Naive thymus-derived CD8-positive, alpha-beta T cell (primary cell): ENCODE measurements around the gene ALDH3A2. TPM values are rescaled to one million over a fixed set of nuclear protein-coding genes. Genes with fewer than 3 reads are reported as not detected.

Experiments used
- ATAC-seq, 2 donors: fragments of 150-1000 bp; cut with Tn5 transposase in 1 of 2; sonication (Bioruptor Pico), chemical (Tn5 transposase) in 1 of 2; 1 replicate in 1 of 2; 2 replicates in 1 of 2; pipeline ENCODE4 v1.10.0; 2021; ENCODE audit warnings: mild to moderate bottlenecking in 2 of 2, moderate library complexity in 2 of 2
- POLR2A ChIA-PET: fragments of 350-600 bp; sonication (Branson Sonifier 250); formaldehyde crosslinking; loops from one replicate; lab custom pipeline; 2021; ENCODE audit warnings: antibody characterized with exemption; lab: Charles Lee
- DNase-seq, 10 donors: peaks; one replicate each; pipeline versions ENCODE4 v3.0.0 to v3.0.0-alpha.2; 2020 to 2022
- H3K27ac Mint-ChIP-seq, 10 donors: one replicate each; pipeline ENCODE4 v1.8.0; 2020 to 2022; ENCODE audit warnings: mild to moderate bottlenecking in 10 of 10, mixed read lengths in 10 of 10, moderate library complexity in 4 of 10, inconsistent platforms in 1 of 10
- H3K27me3 Mint-ChIP-seq, 5 donors: one replicate each; pipeline ENCODE4 v1.8.0; 2021 to 2022; ENCODE audit warnings: mixed read lengths in 5 of 5
- H3K36me3 Mint-ChIP-seq, 3 donors: one replicate each; pipeline ENCODE4 v1.8.0; 2020 to 2022; ENCODE audit warnings: mixed read lengths in 3 of 3, mild to moderate bottlenecking in 2 of 3, inconsistent platforms in 1 of 3
- H3K4me1 Mint-ChIP-seq, 4 donors: one replicate each; pipeline ENCODE4 v1.8.0; 2021 to 2022; ENCODE audit warnings: mixed read lengths in 4 of 4
- H3K4me3 Mint-ChIP-seq, 10 donors: one replicate each; pipeline ENCODE4 v1.8.0; 2020 to 2022; ENCODE audit warnings: mild to moderate bottlenecking in 10 of 10, mixed read lengths in 10 of 10, moderate library complexity in 6 of 10, inconsistent platforms in 1 of 10
- H3K9me3 Mint-ChIP-seq, 9 donors: one replicate each; pipeline ENCODE4 v1.8.0; 2020 to 2022; ENCODE audit warnings: mixed read lengths in 9 of 9, mild to moderate bottlenecking in 3 of 9, inconsistent platforms in 1 of 9, moderate library complexity in 1 of 9
- polyA plus RNA-seq, 3 donors: library from polyadenylated mRNA; unstranded; fragments of 300-500 nt; fragmentation: Illumina TruSeq; gene quantifications; one replicate each; pipeline ENCODE4 v1.2.3, GENCODE V29; 2021
- total RNA-seq, 8 experiments: library from RNA in 2 of 8; stranded (reverse) in 2 of 8; gene quantifications; one replicate each; pipeline ENCODE4 v1.2.3 and lab custom pipeline; 2021 to 2026

ALDH3A2 gene
- total and polyA plus RNA-seq, 5 experiments from 2014 or later: 20.6 to 67.0 (median 23.6) TPM

DNA sequence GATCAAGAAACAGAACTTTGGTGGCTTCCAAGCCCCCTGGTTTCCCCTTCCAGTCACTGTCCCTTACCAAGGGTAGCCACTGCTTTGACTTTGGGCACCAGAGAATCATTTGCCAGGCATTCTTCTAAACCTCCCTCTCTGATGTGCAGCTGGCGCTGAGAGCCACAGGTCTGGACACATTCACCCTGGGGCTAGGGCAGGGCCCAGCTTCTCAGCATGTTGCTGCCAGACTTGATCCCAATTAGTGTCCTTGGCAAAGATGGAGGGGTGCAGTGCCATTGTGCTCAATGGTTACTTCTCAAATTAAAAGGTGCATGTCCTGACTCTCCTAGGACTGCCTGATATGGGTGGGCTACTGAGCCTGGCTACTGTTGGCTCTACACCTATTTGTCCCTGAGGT, 75.4 kb downstream of the ALDH3A2 start:
- POLR2A ChIA-PET: interaction anchor here (0.7 kb wide), 1 partner anchor 126 kb away, joined by 4 read pairs; no protein-coding TSS in a partner anchor
- H3K4me1 Mint-ChIP-seq: peaks cover 9 to 39% (median 25%) of the 10 kb centered on the region in 4 donors
- H3K4me3 Mint-ChIP-seq: peak overlapping the region; percentile 47 to 82 (median 66)
- DNase-seq (peak in 1 of 10 donors; percentile 31), ATAC-seq (no peak)
- no peaks in the 10 kb centered on the region for H3K9me3 Mint-ChIP-seq
- H3K27ac Mint-ChIP-seq: peak overlapping the region in 8 of 10 donors; percentile 18 to 86 (median 58)
- H3K36me3 Mint-ChIP-seq: no peaks in the 10 kb centered on the region
- no peaks in the 10 kb centered on the region for H3K27me3 Mint-ChIP-seq

- Mint-ChIP-seq H3K4me3 (peak overlapping the region; percentile 72 to 92 (median 80)), H3K27ac (peak overlapping the region; percentile 79 to 92 (median 86)), H3K4me1 (peaks cover 9 to 37% (median 25%) of the 10 kb centered on the region in 4 donors), H3K36me3 (no peaks in the 10 kb centered on the region), H3K27me3 (no peaks in the 10 kb centered on the region), H3K9me3 (no peaks in the 10 kb centered on the region)
- POLR2A ChIA-PET: interaction anchor here (1.5 kb wide), 1 partner anchor 20 kb away, joined by 3 read pairs; no protein-coding TSS in a partner anchor
- ATAC-seq (peak; percentile 79 to 83), DNase-seq (peak in 6 of 10 donors; percentile 28 to 66 (median 36))
Observed at GRCh38 chr17:19724501-19725420, 76.2 kb downstream of the ALDH3A2 start.

- DNase-seq: peak in 1 of 10 donors; percentile 32
- Mint-ChIP-seq H3K36me3 (no peaks in the 10 kb centered on the region), H3K27ac (peak overlapping the region; percentile 43 to 92 (median 86)), H3K9me3 (no peaks in the 10 kb centered on the region), H3K4me1 (peaks cover 9 to 36% (median 25%) of the 10 kb centered on the region in 4 donors), H3K4me3 (peak overlapping the region; percentile 72 to 92 (median 80)), H3K27me3 (no peaks in the 10 kb centered on the region)
- POLR2A ChIA-PET: interaction anchor here (1.5 kb wide), 1 partner anchor 20 kb away, joined by 3 read pairs; no protein-coding TSS in a partner anchor
- no peak for ATAC-seq
Observed at GRCh38 chr17:19725486-19725885, 76.9 kb downstream of the ALDH3A2 start.

DNA sequence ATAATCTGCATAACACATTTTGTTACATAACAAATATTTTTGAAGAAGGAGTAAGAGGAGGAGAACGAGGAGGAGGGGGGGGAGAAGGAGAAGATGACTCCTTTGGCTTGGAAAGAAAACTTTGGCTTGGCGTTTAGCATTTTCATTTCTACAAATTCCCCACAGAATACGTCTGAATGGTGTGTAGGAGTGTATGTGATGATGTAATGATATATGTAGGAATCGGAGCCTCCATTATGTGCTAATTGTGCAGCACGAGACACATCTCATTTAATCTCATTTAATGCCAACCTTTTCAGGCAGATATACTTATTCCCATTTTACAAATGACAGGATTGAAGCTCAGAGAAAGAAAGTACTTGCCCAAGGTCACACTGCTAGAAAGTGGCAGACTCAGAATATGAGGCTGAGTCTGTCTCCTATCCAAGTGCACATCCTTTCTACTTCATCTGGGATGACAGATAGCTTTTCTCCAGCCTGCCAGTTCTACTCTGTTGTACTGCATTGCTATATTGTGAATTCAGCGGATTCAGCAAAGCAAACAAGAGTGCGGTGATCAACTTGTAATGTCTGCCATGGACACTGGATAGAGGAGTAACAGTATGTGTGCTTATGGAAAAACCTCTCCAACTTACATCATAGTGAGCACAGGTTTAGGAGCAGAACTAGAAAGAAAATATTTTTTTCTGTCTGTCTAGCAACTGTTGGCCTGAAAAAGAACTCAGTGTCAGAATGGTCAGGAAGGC, 78.3 kb downstream of the ALDH3A2 start:
- Mint-ChIP-seq H3K36me3 (no peaks in the 10 kb centered on the region), H3K4me1 (peaks cover 11 to 33% (median 25%) of the 10 kb centered on the region in 4 donors), H3K9me3 (no peaks in the 10 kb centered on the region), H3K27me3 (no peaks in the 10 kb centered on the region), H3K27ac (peak overlapping the region in 7 of 10 donors; percentile 10 to 63 (median 43)), H3K4me3 (no peak overlapping the region)
- POLR2A ChIA-PET: interaction anchor here (1.0 to 1.6 kb wide), 2 partner anchors 79 to 91 kb away, joined by 3 to 5 read pairs; partner anchors contain the start of gene ALDH3A2
- ATAC-seq (no peak), DNase-seq (no peak)

Other genes with a start within 250 kb of the ALDH3A2 start
- gene RNF112, start 237.5 kb upstream of the ALDH3A2 start, total RNA-seq: 1 to 10 TPM; 1.3 to 2.2 TPM
- gene RNF112, start 237.5 kb upstream of the ALDH3A2 start, polyA plus RNA-seq: under 1 TPM in 1 of 3 donors, not detected in 2; 0.22 TPM
- gene SLC47A1, start 114.9 kb upstream of the ALDH3A2 start, total RNA-seq: not detected
- under 1 TPM in 2 of 3 donors, not detected in 1; 0.29 to 0.69 TPM for gene SLC47A1, start 114.9 kb upstream of the ALDH3A2 start, polyA plus RNA-seq
- gene SLC47A2, start 67.8 kb downstream of the ALDH3A2 start, total RNA-seq: not detected
- not detected for gene SLC47A2, start 67.8 kb downstream of the ALDH3A2 start, polyA plus RNA-seq
- gene ALDH3A1, start 99.5 kb downstream of the ALDH3A2 start, total RNA-seq: not detected
- under 1 TPM in 1 of 3 donors, not detected in 2; 0.11 TPM for gene ALDH3A1, start 99.5 kb downstream of the ALDH3A2 start, polyA plus RNA-seq
- 10 to 100 TPM; 12.2 to 13.3 TPM for gene ULK2, start 219.2 kb downstream of the ALDH3A2 start, total RNA-seq
- 10 to 100 TPM in 1 of 3 donors, 1 to 10 TPM in 2; 7.9 to 15.4 (median 9.1) TPM for gene ULK2, start 219.2 kb downstream of the ALDH3A2 start, polyA plus RNA-seq